NCI-H2196 treated with DMSO at 0.1 percent for 48 hours (cell line): ENCODE measurements around the gene ACSF2.
"Not testable (repeated sequence)": the region's sequence is repeated elsewhere in the genome, so short reads cannot be mapped to it uniquely, and the experiment has no call there.

ENCODE experiments used
- DNase-seq: peaks from one replicate; lab custom pipeline; 2025; ENCODE audit not compliant: unreplicated experiment; lab: John Stamatoyannopoulos, UW

ACSF2 gene

DNA sequence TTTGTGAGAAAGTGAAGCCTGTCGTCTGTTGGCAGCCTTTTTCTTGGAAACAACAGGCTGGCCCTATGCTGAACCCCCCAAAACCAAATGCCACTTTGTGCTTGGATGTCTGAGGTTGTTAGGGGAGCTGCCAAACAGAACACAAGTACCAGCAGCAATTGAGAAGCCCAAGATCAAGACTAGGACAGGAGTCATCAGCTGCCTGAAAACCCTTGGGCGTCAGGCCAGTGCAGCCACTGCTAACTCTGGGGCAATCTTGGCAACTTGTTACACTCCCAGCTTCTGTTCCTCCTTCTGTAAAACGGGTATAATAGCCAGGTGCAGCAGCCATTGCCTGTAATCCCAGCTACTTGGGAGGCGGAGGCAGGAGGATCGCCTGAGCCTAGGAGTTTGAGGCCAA lies 19.4 kb upstream of the ACSF2 start:
- no peak for DNase-seq

DNA sequence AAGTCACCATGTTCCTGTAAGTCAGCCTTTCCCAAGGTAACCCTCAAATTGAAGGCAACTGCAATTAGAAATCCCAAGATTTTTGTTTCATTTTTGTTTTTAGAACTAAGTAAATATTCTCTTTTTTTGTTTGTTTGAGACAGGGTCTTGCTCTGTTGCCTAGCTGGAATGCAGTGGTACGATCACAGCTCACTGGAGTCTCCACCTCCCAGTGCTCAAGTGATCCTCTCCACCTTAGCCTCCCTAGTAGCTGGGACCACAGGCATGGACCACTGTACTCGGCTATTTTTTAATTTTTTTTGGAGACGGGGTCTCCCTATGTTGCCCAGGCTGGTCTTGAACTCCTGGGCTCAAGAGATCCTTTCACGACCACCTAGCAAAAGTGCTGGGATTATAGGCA lies 18.1 kb upstream of the ACSF2 start:
- no peak for DNase-seq

DNA sequence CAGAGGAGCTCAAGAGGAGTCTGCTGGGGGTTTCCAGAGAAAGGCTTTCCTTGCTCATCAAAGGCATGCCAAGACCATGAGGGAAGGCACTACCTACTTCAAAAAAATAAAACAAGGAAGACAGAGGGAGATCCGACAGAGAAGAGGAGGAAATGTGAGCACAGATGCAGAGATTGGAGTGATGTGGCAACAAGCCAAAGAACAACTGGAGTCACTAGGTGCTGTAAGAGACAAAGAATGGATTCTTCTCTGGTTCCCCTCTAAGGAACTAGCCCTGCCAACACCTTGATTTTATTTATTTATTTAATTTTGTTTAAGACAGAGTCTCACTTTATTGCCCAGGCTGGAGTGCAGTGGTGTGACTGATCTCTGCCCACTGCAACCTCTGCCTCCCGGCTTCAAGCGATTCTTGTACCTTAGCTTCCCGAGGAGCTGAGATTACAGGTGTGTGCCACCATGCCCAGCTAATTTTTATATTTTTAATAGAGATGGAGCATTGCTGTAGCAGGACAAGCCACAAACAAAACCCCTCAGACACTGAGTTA lies 13.8 kb upstream of the ACSF2 start:
- DNase-seq, result no peak

DNA sequence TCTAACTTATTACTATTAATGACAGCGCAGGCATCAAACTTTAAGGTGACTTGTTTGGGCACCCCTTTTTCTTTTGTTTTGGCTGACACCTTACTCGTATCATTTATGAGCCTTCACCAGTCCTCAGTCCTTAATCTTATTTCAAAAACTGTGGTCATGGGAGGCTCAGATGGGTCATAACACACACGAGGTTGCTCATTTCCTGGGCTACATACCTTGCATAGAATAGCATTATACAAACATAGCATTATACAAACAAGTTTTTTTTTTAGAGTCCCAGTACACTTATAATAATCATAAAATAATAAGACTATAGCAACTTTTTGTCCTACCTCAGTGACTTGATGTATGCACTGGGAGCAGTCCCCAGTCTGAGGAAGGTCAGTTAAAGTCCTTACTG lies 11.2 kb upstream of the ACSF2 start:
- DNase-seq, result no peak

DNA sequence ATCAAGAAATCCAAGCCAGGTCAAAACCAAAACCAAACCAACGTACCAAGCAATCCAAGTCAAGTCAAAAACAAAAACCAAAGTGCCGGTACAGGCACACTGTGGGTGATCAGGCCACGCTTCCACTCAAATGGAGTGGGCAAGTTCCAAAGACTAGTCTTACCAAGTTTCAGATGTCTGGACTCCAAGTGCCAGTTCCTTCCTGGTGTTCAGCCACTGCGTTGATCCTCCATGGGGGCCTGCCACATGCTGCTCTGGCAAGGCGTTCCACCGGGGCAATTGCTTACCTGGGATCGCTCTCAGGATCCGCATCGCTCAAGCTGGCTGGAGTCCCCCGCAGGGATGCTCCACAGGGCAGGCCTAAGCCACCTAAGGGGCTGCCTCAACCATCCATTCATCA lies 6.4 kb upstream of the ACSF2 start:
- not testable (repeated sequence) for DNase-seq

DNA sequence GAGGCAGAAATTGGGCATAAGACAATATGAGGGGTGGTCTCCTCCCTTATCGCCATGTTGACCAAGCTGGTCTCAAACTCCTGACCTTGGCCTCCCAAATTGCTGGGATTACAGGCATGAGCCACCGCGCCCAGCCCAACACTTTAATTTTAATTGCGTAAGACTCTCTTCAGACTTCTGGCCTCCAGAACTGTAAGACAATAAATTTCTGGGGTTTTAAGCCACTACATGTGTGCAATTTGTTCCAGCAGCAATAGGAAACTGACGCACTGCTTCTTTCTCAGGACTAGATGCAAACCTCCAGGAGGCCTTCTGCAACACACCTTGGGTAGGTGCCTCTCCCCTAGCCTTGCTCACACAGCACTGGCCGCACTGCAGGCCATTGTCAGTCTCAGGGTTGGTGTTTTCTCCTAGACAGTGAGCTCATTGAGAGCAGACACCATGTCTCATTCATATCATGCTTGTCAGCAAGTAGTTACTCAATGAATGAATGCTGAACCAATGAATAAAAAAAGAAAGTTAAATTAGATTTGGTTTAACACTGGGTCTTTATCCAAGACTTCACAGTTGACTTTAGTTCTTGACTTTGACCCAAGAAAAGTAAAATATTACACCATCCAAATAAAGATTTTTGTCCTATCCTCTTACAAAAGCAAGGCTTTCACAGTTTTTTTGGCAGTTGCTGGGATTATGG lies 5.5 kb upstream of the ACSF2 start:
- DNase-seq, result no peak

DNA sequence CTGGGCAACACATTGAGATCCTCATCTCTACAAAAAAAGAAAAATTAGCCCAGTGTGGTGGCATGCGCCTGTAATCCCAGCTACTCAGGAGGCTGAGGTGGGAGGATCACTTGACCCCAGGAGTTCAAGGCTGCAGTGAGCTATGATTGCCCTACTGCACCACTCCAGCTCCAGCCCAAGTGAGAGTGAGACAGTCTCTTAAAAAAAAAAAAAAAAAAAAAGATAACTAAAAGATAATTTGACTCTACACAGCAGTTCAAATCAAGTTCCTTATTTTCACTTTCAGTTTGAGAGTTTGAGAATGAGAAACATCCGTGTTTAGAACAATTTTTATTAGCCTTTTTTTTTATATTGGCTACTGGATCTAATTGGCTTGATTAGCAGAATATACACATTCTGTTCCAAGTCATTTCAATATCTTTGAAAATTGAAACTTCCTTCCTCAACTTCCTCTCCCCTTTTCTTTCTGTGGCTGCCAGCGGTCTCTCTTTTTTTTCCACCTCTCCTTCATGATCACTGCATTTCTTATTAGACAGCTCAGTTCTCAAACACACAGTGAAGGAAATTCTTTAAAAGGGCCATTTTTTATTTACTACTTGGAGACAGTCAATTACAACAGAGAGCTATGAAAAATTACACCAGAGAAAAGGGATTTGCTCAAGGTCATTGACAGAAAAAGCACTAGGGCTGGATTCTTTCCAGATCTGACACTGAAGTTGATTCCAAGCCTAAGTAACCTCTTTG lies 4.5 kb upstream of the ACSF2 start:
- DNase-seq, result no peak

DNA sequence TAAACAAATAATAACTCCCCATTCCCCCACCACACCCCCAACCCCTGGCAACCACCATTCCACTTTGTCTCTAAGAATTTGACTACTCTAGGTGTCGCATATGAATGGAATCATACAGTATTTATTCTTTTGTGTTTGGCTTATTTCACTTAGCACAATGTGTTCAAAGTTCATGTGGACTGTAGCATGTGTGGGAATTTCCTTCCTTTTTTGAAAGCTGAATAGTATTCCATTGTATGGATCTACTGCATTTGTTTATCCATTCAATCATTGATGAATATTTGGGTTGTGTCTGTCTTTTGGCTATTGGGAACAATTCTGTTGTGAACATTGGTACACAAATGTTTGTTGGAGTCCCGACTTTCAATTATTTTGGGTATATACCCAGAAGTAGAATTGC lies 3.3 kb upstream of the ACSF2 start:
- DNase-seq, result no peak

DNA sequence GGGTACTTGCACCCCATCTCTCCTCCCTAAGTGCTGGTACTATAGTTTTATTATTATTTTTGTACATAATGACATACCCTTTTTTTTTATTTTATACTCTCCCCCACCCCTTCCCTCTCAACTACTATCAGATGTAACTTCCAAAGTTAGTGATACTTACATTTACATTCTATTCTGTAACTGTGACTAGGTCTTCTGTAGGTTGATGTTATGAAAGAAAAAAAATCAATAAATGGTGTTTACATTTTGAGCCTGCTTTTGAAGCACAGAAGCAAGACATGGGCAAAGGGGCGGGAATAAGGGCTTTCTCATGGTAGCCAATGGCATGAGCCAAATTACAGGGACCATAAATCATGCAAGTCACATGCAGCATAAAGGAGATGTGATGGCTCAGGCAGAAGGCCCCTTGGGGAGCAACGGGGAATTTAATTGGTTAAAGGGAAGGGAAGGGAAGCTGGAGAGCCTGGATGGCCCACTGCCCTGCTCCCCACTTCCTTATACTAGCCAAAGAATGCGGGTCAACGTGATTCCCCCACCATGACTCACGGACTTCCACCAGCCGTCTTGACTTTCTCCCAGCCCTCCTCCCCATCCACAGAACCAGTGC lies 2.4 kb upstream of the ACSF2 start:
- DNase-seq, result no peak

DNA sequence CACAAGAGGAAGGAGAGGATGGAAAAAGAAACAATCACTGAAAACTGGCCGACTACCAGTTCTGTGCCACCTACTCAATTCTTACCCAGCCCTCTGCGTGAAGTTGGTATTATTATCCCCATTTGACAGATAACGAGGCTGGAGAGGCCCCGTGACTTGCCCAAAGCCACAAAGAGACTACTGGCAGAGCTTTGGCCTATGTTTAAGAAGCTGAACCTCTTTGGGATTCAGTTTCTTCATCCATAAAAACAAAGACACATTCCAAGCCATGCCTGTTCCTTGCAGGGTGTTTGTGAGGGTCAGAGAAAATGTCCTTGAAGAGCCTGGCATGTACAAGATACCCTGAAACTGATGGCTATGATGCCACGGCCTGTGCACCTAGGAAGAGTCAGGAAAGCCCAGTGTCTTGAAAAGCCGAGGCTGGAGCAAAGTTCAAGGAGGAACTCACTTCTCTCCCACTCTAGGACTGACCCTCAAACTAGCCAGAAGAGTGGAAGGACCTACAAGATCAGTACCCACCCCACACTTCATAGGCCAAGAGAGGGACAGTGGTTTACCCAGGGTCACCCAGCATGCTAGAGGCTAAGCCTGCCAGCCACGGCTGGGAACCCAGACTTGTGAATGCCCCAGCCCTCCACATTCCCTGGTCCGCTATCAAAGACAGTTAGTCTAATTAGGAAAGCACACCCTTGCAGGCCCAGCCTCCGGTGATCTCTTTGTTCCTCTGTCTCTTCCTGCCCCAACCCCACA lies 1.6 kb upstream of the ACSF2 start:
- no peak for DNase-seq

DNA sequence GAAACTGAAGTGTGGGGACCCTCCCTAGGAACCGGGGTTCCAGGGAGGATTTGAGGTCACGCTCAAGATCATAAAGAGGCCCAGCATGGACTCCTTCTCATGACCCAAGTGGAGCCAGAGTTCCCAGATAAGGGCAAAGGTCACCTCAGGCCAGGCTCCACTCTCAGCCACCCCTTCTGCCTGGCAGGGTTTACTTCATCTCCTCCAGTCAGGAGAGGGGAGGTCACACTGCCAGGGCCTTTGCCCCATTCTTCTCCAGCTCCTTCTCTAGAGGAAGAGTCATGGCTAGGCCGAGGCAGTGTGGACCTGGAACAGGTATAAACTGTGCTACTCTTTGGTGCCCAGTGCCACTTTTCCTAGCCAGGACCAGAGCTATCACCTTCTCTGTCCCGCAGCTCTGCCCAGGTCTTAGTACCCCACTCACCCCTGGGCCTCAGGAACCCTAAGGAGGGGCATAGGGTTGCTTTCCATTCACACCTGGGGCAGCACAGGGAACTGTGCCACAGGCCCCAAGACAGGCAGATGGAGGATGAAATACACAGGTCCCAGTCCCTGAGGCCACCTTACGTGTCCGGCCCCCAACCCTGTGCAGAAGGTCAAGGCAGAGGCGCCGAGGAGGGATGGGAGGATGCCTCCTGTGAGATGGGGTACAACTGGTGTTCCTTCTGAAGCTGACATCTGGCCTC lies 879 bp upstream of the ACSF2 start:
- no peak for DNase-seq

DNA sequence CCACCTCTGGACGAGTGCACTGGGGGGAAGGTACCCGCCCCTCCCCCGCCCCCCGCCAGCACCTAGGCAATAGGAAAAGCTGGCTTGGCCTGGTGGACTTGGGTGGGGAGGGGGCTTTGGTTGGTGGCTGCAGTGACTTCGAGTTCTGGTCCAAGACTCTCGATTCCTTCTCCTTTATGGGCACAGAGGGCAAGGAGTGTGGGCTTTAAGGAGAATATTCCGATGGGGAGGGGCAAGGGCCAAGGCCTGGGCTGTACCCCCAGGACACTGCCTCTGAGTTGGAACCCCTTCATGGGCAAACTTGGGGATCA lies 409 bp downstream of the ACSF2 start:
- no peak for DNase-seq

DNA sequence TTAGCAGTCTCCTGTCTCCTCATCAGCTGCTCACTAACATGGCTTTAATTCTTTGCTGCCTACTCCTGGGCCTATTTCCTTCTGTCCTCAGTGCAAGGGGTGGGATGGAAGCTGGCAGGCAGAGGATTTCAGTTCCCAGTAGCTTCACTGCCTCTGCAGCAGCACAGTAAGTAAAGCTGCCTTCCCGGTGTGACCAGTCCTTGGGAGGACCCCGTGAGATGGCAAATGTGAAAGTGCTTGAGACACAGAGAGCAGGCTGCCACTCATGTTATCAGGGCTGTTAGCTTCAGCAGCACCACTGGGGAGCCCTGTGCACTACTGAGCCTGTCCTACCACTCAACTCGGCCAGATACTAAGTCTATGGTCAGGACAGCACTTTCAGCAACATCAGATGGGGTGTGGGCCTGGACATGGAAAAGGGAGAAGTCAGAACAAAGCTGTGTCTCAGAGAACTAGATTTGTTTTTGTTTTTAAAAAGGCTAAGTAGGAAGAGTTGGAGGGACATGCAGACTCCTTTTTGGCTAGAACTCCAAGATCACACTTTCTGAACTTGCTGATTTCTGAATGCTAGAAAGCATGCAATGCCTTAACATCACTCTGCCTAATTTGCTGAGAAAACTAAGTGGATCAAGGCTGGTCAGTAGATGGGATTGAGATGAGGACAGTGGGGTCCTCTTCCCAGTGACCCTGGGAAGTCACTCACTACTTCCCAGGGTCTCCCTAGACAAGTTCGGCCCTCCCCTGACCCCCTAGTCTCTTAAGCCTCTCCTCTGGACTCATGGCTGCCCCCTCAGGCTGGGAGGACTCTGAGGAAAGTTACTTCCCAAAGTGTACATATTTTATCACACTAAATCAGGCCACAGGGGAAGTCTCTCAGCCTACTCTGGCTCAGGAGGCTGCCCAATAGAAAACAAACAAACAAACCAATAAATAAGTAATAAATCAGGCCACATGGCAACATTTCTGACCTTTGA lies 1.1 kb downstream of the ACSF2 start:
- no peak for DNase-seq

DNA sequence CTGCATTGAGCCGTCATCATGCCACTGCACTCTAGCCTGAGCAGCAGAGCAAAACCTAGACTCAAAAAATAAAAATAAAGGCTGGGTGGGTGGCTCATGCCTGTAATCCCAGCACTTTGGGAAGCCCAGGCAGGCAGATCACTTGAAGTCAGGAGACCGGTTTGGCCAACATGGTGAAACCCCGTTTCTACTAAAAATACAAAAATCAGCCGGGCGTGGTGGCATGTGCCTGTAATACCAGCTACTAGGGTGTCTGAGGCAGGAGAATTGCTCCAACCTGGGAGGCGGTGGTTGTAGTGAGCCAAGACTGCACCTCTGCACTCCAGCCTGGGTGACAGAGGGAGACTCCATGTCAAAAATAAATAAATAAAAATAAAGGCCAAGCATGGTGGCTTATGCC lies 2.1 kb downstream of the ACSF2 start:
- DNase-seq, result not testable (repeated sequence)

DNA sequence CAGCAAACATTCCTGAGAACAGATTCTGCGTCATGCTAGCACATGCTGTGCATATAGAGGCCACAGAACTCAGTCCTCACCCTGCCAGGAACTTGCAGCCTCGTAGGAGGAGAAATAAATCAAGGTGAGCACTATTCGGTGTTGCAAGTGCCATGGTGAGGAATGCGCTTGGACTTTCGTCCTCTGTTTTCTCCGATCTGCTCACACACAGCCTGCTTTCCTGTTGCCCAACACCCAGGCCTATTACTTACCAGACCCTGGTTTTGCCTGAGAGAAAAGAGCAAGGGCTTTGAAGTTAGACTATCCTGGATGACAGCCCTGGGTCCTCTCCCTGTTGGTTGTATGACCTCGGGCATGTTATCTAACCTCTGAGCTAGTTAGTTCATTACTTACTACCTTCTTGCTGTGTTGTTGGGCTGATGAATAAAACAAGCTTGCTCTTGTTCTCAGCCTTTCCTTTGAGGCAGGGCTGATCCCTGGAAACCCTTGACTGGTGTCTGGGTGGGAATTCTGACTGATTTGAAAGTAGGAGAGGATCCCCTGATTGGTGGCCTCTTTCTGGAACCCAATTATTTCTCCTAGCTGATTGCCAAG lies 2.9 kb downstream of the ACSF2 start:
- no peak for DNase-seq

DNA sequence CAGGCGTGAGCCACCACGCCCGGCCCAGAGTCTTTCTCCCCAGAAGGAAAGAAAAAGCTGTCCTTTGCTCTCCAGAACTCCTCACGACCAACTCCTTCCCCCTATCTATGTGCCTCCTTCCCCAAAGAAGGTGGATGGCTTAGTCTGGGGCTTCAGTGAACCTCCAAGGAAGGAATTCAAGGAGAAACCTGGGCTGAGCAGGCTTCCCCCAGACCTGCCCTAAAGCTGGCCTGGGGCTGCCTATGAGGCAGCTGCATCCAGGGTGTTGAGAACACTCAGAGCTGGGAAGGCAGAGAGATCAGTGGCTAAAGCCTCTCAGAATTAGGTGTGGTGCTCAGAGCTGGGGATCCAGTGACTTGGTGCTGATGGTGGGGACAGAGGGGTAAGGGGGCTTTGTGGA lies 3.8 kb downstream of the ACSF2 start:
- DNase-seq, result no peak

DNA sequence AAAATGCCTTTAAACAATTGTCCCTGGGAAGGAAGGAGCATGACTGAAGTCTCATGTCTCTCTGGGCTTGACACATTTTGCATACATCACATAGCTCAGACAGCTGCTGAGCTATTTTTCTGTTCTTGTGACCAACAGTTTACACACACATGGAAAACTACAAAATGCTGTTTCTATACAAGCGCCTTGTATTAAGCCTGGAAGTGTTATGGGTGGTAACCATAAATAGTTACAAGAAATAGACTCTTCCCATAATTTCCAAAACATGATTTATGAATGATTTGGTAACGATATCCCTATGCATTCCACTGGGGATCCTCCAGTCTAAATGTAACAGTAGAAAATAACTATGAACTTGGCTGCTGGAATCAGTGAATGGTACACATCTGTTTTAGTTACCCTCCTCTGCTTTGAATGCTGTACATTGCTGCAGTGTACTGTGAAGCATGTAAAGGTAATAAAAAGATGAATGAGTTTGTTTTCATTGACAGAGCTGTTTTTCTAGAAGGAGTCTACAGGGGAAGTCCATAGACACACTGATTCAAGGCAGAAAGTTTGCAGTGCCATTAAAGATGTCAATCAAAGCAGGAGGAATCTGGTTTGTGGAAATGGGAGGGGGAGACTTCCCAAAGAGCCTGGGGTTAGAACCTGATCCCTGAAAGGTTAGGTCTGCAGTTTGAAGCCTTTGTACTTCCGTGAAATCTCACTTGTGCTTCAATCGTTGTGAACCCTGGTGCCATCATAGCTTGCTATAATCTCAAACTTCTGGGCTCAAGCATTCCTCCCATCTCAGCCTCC lies 5.0 kb downstream of the ACSF2 start:
- DNase-seq, result no peak

DNA sequence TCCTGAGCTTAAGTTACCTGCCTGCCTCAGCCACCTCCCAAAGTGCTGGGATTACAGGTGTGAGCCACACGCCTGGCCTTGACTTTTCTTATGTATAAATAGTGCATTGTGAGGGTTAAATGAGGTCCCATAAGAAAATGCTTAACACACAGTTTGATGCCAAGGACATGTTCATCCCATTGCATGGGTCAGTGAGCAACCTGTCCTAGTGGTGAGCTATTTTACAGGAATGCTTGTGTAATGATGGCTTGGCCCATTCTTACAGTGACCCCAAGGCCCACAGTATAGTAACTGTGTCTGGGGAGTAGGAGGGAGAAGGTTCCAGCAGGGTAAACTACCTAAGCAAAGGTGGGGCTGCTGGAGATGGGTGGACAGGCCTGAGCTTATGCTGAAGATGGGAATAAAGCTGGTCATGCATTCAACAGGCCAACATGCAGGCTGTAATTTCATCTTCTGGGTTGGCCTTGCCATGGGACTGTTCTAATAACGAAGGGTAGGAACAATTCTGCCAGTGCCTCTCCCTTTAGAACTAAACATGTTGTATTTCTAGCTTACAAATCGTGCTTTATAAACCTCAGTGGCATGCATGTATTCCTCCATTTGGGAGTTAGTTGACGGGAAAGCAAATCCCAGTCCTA lies 6.2 kb downstream of the ACSF2 start:
- DNase-seq, result no peak
